HG02763 (cell line): ENCODE measurements around the gene VSIG10.
"Not testable (repeated sequence)": the region's sequence is repeated elsewhere in the genome, so short reads cannot be mapped to it uniquely, and the experiment has no call there.

Experiments used
- ATAC-seq: cut with Tn5 transposase; IDR thresholded peaks from one replicate; pipeline ENCODE4 v1.9.1; 2021; ENCODE audit warnings: mild to moderate bottlenecking, moderate library complexity; ENCODE audit not compliant: unreplicated experiment

Gene VSIG10

GRCh38 chr12:118109088-118109487 is 5.3 kb upstream of the VSIG10 start:
- no peak for ATAC-seq

- no peak for ATAC-seq
These were observed 3.9 kb upstream of the VSIG10 start for GRCh38 chr12:118107694-118108093.

- no peak for ATAC-seq
These were observed 3.2 kb upstream of the VSIG10 start for GRCh38 chr12:118107011-118107410.

GRCh38 chr12:118103201-118103600 is 610 bp downstream of the VSIG10 start:
- ATAC-seq: no peak

GRCh38 chr12:118102609-118103008 is 1.2 kb downstream of the VSIG10 start:
- no peak for ATAC-seq

- ATAC-seq: no peak
These were observed 1.7 kb downstream of the VSIG10 start for GRCh38 chr12:118102070-118102469.

- ATAC-seq: no peak
These were observed 2.8 kb downstream of the VSIG10 start for GRCh38 chr12:118101051-118101450.

- ATAC-seq: no peak
These were observed 4.7 kb downstream of the VSIG10 start for GRCh38 chr12:118098911-118099671.

GRCh38 chr12:118098401-118098800 is 5.4 kb downstream of the VSIG10 start:
- no peak for ATAC-seq

- ATAC-seq: no peak
These were observed 9.8 kb downstream of the VSIG10 start for GRCh38 chr12:118094039-118094438.

- ATAC-seq: no peak
These were observed 14.0 kb downstream of the VSIG10 start for GRCh38 chr12:118089782-118090181.

GRCh38 chr12:118082161-118082560 is 21.6 kb downstream of the VSIG10 start:
- no peak for ATAC-seq

GRCh38 chr12:118081521-118081920 is 22.3 kb downstream of the VSIG10 start:
- ATAC-seq: not testable (repeated sequence)

- no peak for ATAC-seq
These were observed 30.0 kb downstream of the VSIG10 start for GRCh38 chr12:118073768-118074167.

GRCh38 chr12:118070650-118071049 is 33.2 kb downstream of the VSIG10 start:
- ATAC-seq: no peak

- no peak for ATAC-seq
These were observed 35.4 kb downstream of the VSIG10 start for GRCh38 chr12:118068445-118068844.

GRCh38 chr12:118065380-118065779 is 38.4 kb downstream of the VSIG10 start:
- ATAC-seq: no peak

GRCh38 chr12:118064608-118065007 is 39.2 kb downstream of the VSIG10 start:
- ATAC-seq: no peak

GRCh38 chr12:118063576-118064391 is 40.0 kb downstream of the VSIG10 start:
- no peak for ATAC-seq

- ATAC-seq: no peak
These were observed 41.7 kb downstream of the VSIG10 start for GRCh38 chr12:118061873-118062843.
